GM18526 (cell line): Measurements from ENCODE around the gene ZNF891.

Experiments
- POLR2A ChIP-seq: IDR thresholded peaks from 3 replicates; pipeline ENCODE4 v1.6.1; 2011; ENCODE audit not compliant: insufficient read length; ENCODE audit errors: extremely low read depth

Gene ZNF891

DNA sequence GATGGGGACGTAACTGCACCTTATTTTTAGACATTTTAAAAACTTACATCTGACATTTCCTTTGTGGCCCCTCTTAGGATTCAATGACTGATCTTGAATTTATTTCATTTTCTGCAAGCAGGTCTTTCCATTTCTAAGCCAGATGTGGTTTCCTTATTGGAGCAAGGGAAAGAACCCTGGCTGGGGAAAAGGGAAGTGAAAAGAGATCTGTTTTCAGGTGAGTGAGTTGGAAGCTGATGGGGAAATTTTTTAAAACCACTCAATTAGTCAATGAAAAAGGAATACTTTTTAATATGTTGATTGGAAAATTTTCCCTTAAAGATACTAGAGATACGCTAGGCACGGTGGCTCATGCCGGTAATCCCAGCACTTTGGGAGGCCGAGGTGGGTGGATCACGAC, 46.7 kb downstream of the ZNF891 start:
- TF ChIP-seq POLR2A: no peak

- no peak for TF ChIP-seq POLR2A
These were observed 48.8 kb downstream of the ZNF891 start for GRCh38 chr12:133081159-133081780.

- TF ChIP-seq POLR2A: peak; percentile 77
These were observed 49.5 kb downstream of the ZNF891 start, which contains the start of gene ZNF140 for GRCh38 chr12:133080368-133081158. Gene ZNF140, plus strand, starts transcription at chr12:133080923. Its CDS starts 398 bp downstream, at chr12:133081321.

DNA sequence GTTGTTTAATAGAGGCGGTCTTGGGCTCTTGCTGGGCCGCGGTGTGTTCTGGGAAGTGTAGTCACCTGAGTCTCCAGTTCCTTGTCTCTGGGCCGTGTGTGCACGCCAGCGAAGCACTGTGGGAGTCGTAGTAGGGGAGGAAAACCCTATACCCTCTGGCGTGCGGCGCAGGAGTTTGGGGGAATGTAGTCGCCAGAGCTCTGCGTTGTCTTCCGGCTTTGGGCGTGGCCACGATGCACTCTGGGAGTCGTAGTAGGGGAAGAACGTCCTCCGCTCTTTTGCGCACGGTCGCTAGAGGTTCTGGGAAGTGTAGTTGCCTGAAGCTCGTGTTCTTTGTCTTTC, 50.1 kb downstream of the ZNF891 start:
- TF ChIP-seq POLR2A: peak; percentile 36

- TF ChIP-seq POLR2A: no peak
These were observed 56.2 kb downstream of the ZNF891 start for GRCh38 chr12:133073836-133074235.

- no peak for TF ChIP-seq POLR2A
These were observed 66.5 kb downstream of the ZNF891 start for GRCh38 chr12:133063556-133063955.

- no peak for TF ChIP-seq POLR2A
These were observed 68.1 kb downstream of the ZNF891 start for GRCh38 chr12:133061954-133062353.

- TF ChIP-seq POLR2A: no peak
These were observed 71.6 kb downstream of the ZNF891 start for GRCh38 chr12:133058203-133059113.

- no peak for TF ChIP-seq POLR2A
These were observed 72.6 kb downstream of the ZNF891 start for GRCh38 chr12:133057446-133057845.
